ENCODE results near the gene ATP13A3.

- TF ChIP-seq CTCF (IDR thresholded peaks at IDR 0.05; ENCODE audit: low read depth, low read length, missing input control) (no peak), EGR1 (IDR thresholded peaks at IDR 0.05; ENCODE audit: low read depth in 2 of 2) (no peak), GABPA (IDR thresholded peaks at IDR 0.05 in 1 of 2, conservative IDR thresholded peaks at IDR 0.05 in 1 of 2) (no peak), RAD21 (IDR thresholded peaks at IDR 0.05) (no peak), SP1 (IDR thresholded peaks at IDR 0.05) (no peak), JUND (IDR thresholded peaks at IDR 0.05) (no peak), YY1 (IDR thresholded peaks at IDR 0.05) (no peak), MAX (IDR thresholded peaks at IDR 0.05) (no peak)
These were observed 46.8 kb downstream of the ATP13A3 start for GRCh38 chr3:194439881-194440550.
